ENCODE data around the gene ARL16. TPM values are rescaled to one million over a fixed set of nuclear protein-coding genes. Genes with fewer than 3 reads are reported as not detected.

Gene ARL16, protein sequence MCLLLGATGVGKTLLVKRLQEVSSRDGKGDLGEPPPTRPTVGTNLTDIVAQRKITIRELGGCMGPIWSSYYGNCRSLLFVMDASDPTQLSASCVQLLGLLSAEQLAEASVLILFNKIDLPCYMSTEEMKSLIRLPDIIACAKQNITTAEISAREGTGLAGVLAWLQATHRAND
- 32.1 TPM for total RNA-seq

- peak; percentile 99 for DNase-seq
These were observed at the start of gene ARL16, which contains the start of gene HGS for GRCh38 chr17:81683584-81684441. Gene ARL16, minus strand, starts transcription at chr17:81683797. Its CDS starts 44 bp downstream, at chr17:81683753. Gene HGS, plus strand, starts transcription at chr17:81684011. Its CDS starts 56 bp downstream, at chr17:81684067.

- DNase-seq: no peak
These were observed 43.9 kb upstream of the ARL16 start for GRCh38 chr17:81727324-81728031.

DNA sequence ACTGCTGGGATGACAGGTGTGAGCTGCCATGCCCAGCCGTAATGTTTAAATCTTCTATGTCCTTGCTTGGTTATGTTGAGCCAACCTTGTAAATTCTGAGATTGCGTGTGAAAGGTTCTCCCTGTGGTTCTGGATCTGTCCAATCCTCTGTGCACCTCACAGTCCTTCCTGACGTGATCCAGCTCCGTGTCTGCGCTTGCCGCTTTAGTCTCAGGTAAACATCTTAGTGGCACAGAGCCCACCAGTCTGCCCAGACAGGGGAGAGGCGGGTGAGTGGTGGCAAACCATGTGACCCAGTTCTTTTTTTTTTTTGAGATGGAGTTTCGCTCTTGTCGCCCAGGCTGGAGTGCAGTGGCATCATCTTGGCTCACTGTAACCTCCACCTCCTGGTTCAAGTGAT lies 42.4 kb upstream of the ARL16 start:
- DNase-seq: no peak

- DNase-seq: no peak
These were observed 41.8 kb upstream of the ARL16 start for GRCh38 chr17:81725439-81725838.

- no peak for DNase-seq
These were observed 40.1 kb upstream of the ARL16 start for GRCh38 chr17:81723651-81724209.

DNA sequence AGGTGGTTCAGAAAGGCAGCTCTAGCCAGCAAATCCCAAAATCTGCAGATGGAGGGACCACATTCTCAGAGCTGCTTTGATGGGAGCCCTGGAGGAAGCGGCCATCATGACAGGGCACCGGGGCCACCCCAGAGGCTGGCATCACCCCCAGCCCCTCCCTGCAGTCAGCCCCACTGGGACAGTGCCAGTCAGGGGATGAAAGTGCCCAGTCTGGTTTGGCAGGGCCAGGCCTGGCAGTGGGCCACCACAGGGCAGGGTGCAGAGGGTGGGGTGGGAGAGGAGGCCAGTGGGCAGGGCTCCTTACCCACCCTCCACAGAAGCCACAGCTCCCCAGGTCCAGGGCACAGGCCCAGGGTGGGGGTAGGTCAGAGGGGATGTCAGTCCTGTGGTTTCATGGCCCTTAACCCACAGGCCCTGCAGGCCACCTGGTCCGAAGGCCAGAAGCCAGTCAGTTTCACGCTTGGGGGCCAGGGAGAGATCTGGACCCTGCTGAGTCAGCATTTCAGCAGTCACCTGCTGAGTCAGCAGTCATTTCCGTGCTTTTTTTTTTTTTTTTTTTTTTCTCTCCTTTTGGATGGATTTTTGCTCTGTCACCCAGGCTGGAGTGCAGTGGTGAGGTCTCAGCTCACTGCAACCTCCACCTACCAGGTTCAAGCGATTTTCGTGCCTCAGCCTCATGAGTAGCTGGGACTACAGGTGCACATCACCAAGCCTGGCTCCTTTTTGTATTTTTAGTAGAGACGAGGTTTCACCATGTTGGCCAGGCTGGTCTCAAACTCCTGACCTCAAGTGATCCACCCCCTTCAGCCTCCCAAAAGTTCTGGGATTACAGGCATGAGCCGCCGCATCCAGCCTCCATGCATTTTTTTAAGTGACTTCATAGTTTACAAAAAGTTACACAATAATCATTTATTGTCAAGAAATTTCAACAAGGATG lies 38.9 kb upstream of the ARL16 start:
- DNase-seq: no peak

GRCh38 chr17:81720267-81721071 lies 36.9 kb upstream of the ARL16 start:
- no peak for DNase-seq

- DNase-seq: no peak
These were observed 36.0 kb upstream of the ARL16 start for GRCh38 chr17:81719410-81720266.

- no peak for DNase-seq
These were observed 34.1 kb upstream of the ARL16 start for GRCh38 chr17:81717766-81718089.

GRCh38 chr17:81717049-81717765 lies 33.6 kb upstream of the ARL16 start:
- no peak for DNase-seq

- no peak for DNase-seq
These were observed 33.0 kb upstream of the ARL16 start for GRCh38 chr17:81716674-81716996.

- DNase-seq: no peak
These were observed 32.5 kb upstream of the ARL16 start for GRCh38 chr17:81715872-81716673.

- no peak for DNase-seq
These were observed 31.7 kb upstream of the ARL16 start for GRCh38 chr17:81715107-81715871.

DNA sequence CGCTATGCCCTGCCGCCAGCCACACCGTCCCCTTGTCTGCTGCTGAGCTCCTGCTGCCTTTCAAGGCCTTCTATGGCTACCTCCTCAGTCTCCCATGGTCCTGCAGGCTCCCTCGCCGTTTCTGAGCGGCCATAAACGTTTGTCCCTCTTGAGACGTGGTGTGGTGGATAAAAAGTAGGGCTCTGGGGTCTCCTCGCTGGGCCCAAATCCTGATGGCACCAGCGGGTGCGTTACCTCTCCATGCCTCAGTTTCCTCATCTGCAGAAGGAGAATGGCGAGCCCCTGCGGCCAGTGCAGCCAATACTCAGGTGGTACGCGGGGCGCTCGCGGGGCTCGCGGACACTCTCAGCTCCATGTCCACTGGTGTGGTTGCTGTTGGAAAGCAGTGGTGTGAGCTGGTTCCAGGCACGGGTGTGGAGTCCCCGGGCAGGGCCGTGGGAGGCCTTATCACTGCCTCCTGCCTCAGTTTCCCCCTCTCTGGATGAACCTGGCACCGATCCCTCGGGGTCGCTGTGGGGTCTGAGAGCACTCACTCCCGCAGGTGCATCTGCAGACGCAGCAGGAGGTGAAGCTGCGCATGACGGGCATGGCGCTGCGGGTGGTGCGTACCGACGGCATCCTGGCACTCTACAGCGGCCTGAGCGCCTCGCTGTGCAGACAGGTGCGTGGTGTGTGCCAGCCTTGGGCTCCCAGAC lies 31.0 kb upstream of the ARL16 start:
- no peak for DNase-seq

GRCh38 chr17:81713556-81714411 lies 30.2 kb upstream of the ARL16 start:
- DNase-seq: no peak

- DNase-seq: no peak
These were observed 29.5 kb upstream of the ARL16 start for GRCh38 chr17:81713004-81713555.
